Activated CD8-positive, alpha-beta memory T cell treated with anti-CD3 and anti-CD28 coated beads, Interleukin-2, amount 50 U/mL, for 4 hours (primary cell): Measurements from ENCODE around the gene CUX1.
"Not testable (repeated sequence)": the region's sequence is repeated elsewhere in the genome, so short reads cannot be mapped to it uniquely, and the experiment has no call there.

ENCODE experiments used
- DNase-seq: peaks from one replicate; pipeline ENCODE4 v3.0.0-alpha.2; 2020

The CUX1 gene

DNA sequence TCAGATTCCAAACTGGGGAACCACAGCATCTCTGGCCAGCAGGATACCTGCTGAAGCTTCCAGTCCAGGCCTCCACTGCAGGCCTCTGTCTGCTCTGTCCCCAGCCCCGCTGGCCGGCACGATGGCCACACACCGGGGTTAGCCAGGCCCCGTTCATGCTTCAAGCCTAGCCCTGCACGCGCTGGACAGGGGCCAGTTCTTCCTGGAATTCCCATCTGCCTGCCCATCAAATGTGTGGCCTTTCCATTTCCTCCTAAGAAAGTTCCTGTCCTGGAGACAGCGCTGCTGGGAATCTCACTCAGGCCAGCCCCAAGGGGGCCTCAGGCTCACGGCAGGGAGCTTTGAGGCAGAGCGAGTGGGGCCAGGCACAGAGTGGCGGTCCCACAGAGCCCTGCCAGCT, 487.2 kb downstream of the CUX1 start:
- no peak for DNase-seq

DNA sequence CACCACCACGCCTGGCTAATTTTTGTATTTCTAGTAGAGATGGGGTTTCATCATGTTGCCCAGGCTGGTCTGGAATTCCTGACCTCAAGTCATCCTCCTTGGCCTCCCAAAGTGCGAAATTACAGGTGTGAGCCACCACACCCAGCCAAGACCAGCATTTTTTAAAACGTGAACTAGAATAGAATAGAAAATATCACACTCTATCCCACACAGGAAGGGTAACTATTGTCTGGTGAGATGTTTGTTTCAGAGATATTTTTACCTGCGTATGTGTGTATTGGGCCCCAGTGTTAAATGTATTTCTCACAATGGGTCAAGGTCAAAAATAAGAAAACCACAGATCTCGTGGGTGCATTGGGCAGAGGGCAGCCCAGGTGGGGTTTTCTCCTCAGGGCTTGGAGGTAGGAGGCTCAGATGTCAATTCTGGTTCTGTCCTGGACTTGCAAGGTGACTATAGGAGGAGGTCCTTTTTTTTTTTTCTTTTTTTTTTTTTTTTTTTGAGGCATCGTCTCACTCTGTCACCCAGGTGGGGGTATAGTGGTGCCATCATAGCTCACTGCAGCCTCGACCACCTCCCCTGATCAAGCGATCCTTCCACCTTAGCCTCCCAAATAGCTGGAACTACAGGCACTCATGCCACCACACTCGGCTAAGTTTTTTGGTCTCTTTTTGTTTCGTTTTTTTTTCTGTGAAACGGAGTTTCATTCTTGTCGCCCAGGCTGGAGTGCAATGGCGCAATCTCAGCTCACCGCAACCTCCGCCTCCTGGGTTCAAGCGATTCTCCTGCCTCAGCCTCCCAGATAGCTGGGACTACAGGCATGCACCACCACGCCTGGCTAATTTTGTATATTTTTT, 488.2 kb downstream of the CUX1 start:
- no peak for DNase-seq

DNA sequence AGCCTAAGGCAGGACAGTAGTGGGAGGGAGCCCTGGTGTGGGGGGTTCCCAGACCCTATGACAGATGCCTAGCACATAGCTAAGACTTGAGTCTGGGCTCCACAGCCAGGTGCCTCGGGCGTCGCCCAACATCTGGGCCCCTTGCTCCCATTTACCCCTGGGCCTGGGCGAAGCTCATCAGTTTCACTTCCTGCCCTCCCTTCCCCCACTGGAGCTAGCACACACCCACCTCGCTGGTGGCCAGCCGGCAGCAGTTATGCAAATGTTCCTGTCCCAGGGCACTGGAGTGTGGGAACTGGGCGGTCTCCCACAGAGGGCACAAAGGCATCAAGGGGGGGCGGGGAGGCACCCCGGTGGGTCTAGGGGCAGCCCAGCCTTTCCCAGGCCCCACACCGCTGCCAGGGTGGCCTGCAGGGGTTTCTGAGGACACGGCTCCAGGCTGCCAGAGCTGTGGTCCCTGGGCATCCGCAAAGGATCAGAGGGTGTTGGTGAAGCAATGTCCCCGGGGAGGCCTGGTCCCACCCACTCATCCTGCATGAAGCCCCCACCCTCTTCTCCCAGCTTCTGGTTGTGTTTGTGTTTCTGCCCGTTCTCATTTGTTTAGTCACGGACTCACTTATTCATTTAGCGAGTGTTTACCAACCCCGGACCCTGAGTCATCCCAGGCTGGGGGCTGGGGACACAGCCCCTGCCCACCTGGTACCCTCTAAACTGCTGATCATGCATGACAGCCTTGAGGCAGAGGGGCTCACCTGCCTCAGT, 489.7 kb downstream of the CUX1 start:
- DNase-seq = no peak

DNA sequence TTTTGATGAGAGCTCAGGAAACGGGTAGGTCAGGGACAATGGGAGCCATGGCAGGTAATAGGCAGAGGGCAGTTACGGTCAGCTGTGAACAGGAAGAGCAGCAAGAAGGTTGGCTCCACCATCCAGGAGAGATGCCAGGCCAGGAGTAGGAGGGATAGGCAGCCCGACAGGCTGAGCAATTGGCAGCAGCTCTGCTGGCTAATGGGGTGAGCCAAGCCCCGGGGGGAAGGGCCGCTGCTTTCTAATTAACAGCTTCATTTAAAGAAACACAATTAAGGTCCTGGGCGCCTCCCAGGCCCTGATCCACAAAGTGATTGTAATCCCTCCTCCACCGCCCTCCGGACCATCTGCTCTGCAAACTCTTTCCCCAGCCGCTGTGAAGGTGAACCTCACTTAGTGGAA, 493.0 kb downstream of the CUX1 start:
- no peak for DNase-seq

DNA sequence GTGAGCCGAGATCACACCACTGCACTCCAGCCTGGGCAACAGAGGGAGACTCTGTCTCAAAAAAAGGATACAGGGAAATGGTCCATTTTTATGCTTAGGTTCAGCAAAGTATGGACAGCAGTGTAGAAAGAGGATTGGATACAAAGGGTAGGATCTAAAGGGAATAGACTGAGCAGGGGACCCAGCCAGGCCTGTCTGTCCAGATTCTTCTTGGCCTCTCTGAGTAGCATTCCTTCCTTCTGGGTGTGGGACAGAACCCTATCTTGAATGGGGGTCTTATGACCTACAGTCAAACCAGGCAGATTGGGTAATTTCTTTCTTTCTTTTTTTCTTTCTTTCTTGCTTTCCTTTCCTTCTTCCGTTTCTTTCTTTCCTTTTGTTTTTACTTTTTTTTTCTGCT, 494.9 kb downstream of the CUX1 start:
- no peak for DNase-seq

DNA sequence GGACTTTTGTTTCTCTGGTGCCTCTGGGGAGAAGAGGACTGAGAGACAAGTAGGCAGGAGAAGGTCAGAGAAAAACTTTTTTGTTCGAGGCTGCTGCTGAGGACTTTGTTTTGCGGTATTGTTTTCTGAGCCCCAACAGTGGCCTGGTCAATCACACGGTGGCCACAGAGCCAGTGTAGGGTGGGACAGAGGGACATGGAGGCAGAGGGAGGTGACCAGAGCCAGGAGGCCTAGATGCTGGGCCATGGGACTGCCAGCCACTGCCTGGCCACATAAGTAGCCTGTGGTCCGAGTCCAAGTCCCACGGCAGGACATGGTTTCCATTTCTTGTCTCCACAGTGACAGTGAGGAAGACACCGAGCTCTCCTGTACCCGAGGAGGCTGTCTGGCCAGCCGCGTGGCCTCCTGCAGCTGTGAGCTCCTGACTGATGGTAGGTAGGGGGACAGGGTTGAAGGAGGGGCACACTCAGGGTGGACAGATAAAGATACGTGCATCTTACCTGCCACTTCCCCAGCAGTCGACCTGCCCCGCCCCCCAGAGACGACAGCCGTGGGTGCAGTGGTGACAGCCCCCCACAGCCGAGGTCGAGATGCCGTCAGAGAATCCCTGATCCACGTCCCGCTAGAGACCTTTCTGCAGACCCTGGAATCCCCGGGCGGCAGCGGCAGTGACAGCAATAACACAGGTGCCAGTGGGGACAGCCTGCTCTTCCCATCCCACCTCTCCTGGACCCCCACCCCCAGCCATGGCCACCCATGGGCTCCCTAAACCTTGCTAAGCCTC, 496.8 kb downstream of the CUX1 start:
- DNase-seq = no peak

DNA sequence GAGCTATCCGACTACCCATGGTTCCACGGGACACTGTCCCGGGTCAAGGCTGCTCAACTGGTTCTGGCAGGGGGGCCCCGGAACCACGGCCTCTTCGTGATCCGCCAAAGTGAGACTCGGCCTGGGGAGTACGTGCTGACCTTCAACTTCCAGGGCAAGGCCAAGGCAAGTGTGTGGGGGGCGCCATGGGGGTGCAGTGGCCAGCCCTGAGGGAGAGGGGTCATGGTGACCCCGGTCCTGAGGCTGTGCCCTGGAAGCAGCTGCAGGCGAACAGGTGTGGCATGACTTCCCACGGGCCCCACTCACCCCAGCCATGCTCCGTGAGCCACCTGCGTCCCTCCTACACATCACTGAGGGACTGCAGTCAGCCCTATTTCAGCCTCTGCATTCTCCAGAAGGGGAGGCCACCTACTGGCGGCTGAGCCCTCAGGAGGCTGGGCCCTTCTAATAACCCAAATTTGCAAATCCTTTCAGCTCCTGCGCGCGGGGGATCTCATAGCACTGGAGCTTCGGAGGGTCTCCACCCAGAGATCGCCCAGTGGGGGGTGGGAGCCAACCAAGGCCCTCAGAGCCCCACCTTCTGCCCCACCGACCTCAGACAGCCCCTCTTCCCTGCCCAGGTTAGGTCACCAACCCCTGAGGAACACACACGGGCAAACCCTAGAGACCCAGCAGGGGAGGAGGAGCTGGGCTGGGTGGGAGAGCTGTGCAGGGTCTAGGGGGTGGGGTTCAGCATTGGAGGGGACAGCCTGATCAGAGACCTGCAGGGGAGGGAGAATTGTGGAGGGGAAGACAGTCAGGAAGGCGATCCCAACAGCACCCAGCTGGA, 500.0 kb downstream of the CUX1 start:
- no peak for DNase-seq

DNA sequence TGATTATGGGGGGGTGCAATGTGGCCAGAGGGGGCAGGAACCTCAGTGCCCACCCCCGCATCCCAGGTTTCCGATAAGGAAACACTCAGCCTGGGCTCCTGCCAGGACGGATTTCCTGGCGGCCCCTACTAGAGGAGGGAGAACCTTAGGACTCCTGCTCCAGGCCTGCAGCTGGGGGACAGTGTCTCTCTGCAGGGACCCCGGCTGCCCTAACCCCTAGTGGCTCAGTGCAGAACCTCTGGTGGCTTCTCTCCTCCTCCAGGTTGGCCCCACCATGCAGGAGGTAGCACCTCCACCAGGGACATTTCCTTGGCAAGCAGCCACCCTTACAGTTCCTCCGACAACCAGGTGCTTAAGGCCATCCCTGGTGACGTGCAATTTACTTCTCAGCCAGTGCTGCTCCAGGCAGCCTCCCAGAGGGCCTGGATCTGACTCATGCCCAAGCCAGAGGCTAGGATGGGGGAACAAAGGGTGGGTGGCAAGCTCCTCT, 501.1 kb downstream of the CUX1 start:
- no peak for DNase-seq

DNA sequence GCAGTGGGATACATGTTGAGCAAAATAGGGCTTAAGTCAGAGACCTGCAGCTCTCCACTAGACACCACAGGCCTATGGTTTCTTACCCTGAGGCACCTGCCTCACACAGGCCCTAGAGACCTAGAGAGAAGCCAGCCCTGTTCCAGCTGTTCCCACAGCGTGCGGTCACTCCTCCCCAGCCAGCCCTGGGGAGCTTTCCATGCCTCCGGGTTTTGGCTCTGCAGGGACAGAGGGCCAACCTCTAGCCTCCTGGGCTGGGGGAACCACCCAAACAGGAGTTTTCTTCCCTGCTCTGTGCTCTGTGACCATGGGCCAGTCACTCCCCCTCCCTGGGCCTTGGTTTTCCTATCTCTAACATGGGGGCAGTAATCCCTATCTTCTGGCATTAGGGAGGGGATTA, 502.2 kb downstream of the CUX1 start:
- DNase-seq = no peak

DNA sequence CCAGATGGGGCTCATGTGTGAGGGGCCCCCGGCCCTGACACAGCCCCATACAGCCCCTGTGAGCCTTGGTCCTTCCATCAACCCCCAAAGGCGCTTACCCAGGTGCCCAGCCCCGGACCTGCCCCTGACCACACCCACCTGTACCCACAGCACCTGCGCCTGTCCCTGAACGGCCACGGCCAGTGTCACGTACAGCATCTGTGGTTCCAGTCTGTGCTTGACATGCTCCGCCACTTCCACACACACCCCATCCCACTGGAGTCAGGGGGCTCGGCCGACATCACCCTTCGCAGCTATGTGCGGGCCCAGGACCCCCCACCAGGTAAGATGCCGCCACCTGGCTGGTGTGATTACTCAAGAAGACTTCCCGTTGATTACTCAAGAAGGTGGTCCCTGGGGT, 502.8 kb downstream of the CUX1 start:
- no peak for DNase-seq

DNA sequence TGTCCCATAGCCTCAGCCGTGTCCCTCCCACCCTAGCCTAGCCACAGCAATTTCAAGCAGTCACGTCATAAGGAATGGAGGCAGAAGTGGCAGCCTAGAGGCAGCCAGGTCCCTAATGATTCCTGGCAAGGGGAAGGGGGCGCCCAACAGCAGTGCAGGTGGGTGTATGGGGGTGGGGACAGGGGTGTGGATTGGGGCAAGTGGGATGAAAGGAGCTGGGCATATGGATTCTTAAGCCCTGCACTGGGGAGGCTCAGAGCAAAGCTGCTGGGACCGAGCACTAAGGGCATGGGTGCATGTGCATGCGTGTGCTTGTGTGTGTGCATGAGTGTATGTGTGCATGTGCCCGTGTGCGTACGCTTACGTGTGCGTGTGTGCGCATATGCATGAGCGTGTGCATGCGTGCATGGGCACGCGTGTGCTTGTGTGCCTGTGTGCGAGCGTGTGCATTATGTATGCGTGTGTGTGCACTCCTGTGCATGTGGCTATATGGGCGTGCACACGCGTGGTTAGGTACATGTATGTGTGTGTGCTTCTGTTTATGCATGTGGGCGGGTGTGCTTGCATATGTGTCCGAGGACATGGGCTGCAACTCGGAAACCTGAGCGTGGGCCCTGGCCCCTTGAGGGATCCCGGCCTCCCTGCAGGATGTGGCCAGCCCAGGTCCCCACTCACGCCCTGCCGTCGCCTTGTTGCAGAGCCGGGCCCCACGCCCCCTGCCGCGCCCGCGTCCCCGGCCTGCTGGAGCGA, 503.4 kb downstream of the CUX1 start:
- DNase-seq = no peak

DNA sequence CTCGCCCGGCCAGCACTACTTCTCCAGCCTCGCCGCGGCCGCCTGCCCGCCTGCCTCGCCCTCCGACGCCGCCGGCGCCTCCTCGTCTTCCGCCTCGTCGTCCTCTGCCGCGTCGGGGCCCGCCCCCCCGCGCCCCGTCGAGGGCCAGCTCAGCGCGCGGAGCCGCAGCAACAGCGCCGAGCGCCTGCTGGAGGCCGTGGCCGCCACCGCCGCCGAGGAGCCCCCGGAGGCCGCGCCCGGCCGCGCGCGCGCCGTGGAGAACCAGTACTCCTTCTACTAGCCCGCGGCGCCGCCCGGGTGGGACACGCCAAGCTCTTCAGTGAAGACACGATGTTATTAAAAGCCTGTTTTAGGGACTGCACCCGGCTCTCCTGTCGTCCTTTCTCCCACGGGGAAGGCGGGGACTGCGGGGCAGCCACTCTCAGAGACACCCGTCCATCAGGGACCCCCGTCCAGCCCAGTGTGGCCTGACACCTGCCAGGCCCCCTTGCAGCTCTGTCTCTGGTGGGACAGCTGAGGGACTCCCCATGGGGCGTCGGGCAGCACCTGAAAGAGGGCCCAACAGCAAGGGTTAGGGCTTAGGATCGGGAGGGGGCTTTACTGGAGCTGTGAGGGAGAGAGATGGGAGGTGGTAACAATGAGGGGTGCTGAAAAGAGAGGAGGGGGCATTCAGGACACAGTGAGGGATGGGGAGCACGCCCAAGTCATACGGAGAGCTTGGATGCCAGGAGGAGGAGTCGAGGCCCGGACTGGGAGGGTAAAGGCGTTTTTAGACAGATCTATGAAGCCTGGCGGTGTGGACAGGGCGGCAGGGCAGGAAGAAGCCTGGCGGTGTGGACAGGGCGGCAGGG, 504.1 kb downstream of the CUX1 start:
- no peak for DNase-seq

DNA sequence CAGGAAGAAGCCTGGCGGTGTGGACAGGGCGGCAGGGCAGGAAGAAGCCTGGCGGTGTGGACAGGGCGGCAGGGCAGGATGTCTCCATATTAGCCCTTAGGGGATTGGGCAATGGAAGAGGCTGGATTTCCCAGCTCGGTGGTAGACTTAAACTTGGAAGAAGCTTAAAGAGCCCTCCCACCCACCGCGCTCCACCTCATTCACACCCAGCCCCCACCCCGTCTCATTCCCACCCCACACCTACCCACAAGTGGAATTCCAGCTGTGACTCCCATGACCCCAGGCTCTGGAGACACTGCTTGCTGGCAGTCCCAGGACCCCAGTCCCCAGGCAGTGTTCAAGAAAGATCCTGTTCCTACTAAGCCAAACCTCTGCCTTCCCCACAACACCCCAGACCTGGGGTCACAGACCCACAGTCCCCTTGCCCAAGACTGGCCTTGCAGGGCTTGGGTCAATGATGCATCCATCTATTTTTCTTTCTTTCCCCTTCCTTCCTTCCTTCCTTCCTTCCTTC, 504.8 kb downstream of the CUX1 start:
- no peak for DNase-seq

DNA sequence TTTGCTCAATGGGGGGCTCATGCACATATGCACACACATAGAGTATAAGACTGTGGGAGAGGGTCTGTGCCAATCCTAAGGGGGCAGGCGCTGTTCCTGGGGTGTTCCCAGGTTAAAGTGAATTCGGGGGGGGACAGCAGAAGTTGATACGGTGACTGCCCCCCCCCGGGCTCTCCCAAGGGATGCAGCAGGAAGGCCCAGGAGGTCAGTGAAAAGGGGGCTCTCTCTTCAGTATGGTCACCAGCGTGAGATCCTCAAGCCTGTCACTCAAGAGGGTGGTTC, 506.4 kb downstream of the CUX1 start:
- DNase-seq = no peak

DNA sequence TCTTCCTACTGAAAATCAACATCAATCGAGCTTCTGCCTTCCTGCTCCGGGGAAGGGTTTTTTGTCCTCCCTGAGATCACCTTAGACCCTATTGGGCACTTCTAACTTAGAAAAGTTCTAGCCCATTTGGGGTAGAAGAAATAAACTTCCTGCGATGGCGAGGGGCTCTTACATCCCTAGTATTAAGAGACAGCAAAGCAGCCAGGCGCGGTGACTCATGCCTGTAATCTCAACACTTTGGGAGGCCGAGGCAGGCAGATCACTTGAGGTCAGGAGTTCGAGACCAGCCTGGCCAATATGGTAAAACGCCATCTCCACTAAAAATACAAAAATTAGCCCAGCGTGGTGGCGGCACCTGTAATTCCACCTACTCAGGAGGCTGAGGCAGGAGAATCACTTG, 507.7 kb downstream of the CUX1 start:
- DNase-seq = not testable (repeated sequence)

DNA sequence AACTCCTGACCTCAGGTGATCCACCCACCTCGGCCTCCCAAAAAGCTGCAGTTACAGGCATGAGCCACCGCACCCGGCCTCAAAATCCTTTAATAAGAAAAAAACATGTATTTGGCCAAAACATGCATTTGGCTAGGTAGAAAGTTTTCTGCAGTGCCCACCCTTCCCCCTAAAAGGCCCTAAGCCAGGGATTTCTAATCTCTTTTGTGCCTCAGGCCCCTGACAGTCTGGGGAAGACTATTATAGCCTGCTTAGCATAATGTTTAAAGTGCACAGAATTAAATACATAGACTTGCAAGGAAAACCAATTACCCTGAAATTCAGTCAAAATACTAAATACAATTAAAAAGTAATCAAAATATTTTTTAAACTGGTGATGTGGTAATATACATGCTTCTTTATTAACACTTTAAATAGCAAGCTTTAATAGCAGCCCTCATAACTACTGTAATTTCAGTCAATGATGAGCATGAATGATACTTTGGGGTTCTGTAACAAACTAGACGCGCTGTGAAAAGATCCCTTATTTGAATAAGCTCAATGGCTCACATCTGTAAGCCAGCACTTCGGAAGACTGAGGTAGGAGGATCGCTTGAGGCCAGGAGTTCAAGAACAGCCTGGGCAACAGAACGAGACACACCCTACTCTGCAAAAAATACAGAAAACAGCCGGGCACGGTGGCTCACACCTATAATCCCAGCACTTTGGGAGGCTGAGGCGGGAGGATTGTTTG, 508.9 kb downstream of the CUX1 start:
- no peak for DNase-seq

DNA sequence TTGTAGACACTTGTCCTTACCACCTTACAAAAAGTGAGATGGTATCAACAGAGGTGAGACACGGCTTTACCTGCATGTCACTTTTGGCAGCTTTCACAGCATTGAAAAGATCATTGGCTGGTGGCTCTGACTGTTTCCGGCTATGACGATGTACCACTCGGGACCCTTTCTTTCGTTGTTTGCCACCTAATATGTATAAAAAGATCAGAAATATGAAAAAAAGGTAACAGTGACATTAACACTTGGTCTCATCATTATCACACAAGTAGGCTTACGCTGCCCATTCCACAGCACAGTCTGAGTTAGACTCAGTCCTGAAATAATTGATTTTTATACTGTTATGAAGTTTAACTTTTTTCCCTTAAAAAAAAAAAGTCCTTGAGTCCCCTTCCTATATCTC, 509.8 kb downstream of the CUX1 start:
- not testable (repeated sequence) for DNase-seq

DNA sequence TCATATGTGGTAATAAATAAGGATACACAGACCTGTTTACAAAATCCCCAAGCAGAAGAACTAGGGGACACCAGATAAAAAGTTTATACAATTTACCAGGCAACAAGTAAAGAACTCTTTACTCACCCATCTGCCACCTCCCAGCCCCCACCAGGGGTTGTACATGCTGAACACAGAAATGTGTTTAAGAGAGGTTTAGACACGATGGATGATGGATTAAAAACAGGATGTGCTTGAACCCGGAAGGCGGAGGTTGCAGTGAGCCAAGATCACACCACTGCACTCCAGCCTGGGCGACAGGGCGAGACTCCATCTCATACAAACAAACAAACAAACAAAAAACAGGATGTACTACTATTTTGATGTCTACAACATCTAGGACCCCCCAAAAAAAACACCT, 511.4 kb downstream of the CUX1 start:
- DNase-seq = not testable (repeated sequence)

DNA sequence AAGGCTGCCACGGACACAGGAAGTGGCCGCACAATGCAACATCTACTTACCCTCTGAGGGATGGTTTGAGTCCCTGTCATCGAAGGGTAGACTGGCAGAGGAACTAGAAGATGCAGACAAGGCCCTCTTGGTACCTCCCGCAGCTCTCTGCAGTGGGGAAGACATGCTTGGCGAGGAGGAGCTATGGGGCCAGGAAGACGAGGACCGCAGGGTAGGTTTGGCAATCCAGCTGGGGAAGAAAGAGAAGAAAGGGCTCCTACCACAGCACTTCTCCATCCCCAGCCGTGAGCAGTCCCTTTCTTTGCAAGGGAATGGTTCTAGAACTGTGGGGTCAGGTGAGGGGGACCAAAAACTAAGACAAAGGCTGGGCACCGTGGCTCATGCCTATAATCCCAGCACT, 511.9 kb downstream of the CUX1 start:
- DNase-seq = not testable (repeated sequence)
